ENCODE data around the gene DTX2.
"Not testable (repeated sequence)": the region's sequence is repeated elsewhere in the genome, so short reads cannot be mapped to it uniquely, and the experiment has no call there.

The DTX2 gene

GRCh38 chr7:76495717-76496116 lies 34.2 kb downstream of the DTX2 start:
- not testable (repeated sequence) for H4K20me1 ChIP-seq (ENCODE audit: insufficient read depth, low read length, poor library complexity, severe bottlenecking); H3K27me3 ChIP-seq (ENCODE audit: insufficient read depth, low read length, poor library complexity, severe bottlenecking); H3F3A ChIP-seq (ENCODE audit: low read depth); H3K4me1 ChIP-seq (ENCODE audit: insufficient read depth, low read length, poor library complexity, severe bottlenecking); H2AFZ ChIP-seq (ENCODE audit: low read length); H3K9me3 ChIP-seq (ENCODE audit: insufficient read depth, low read depth, low read length); H3K79me2 ChIP-seq (ENCODE audit: insufficient read depth, low read length); H3K9me2 ChIP-seq (replicated peaks; ENCODE audit: low read depth, low read length); H3K4me2 ChIP-seq (ENCODE audit: low read depth, low read length, poor library complexity, severe bottlenecking); H3K4me3 ChIP-seq (ENCODE audit: low read length, poor library complexity, severe bottlenecking); H3K36me3 ChIP-seq (ENCODE audit: insufficient read depth, low read length); H3K9ac ChIP-seq (ENCODE audit: low read depth, low read length, poor library complexity, severe bottlenecking)

DNA sequence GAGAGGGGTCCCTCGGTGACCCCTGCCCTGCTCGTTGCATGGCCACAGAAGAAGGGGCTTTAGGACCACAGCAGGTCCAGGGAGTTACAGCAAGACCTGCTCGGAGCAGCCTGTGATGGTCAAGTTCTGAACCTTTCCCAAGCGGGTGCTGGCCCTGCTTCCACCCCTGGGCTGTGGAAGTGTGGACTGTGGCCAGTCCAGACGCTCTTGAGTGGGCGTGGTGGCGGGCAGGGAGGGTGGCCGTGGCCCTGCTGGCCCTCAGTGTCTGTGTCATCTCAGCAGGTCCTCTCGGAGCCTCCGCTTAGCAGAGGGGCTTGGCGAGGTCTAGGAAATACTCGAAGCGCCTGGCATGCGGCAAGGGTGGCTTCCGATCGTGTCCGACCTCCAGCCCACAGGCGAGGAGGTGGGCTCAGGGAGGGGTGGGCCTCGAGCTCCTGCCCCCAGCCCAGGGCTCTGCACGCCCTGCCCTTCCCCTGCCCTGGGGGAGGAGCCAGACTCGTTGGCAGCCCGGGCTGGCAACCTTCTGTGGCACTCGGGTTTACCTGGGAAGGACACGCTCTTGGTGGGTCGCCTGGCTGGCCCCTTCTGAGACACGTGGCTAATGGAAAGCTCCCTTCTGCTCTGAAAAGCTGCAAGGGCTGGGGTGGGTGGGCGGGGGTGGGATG lies 36.5 kb downstream of the DTX2 start:
- H3F3A ChIP-seq (ENCODE audit: low read depth), result not testable (repeated sequence)

DNA sequence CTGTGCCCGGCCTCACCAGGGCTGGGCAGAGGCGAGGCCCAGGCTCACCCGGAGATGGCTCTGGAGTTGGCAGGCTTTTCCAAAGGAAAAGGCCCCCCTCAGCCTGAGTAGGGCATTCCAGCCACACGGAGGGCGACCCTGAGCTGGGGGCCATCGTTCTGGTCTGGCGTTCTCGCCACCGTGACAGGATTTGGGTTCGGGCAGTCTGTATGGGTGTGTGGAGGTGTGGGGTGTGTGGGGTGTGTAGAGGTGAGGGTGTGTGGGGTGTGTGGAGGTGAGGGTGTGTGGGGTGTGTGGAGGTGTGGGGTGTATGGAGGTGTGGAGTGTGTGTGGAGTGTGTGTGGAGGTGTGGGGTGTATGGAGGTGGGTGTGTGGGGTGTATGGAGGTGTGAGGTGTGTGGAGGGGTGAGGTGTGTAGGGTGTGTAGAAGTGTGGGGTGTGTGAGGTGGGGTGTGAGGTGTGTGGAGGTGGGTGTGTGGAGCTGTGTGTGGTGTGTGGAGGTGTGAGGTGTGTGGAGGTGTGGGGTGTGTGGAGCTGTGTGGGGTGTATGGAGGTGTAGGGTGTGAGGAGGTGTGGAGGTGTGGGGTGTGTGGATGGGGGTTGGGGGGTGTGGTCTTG lies 37.2 kb downstream of the DTX2 start:
- H3K79me2 ChIP-seq (ENCODE audit: insufficient read depth, low read length); H3K36me3 ChIP-seq (ENCODE audit: insufficient read depth, low read length); H3K9ac ChIP-seq (ENCODE audit: low read depth, low read length, poor library complexity, severe bottlenecking); H3K4me3 ChIP-seq (ENCODE audit: low read length, poor library complexity, severe bottlenecking); H4K20me1 ChIP-seq (ENCODE audit: insufficient read depth, low read length, poor library complexity, severe bottlenecking); H3K4me1 ChIP-seq (ENCODE audit: insufficient read depth, low read length, poor library complexity, severe bottlenecking); H3K4me2 ChIP-seq (ENCODE audit: low read depth, low read length, poor library complexity, severe bottlenecking); H3K27me3 ChIP-seq (ENCODE audit: insufficient read depth, low read length, poor library complexity, severe bottlenecking); H3K9me3 ChIP-seq (ENCODE audit: insufficient read depth, low read depth, low read length); H3F3A ChIP-seq (ENCODE audit: low read depth); H2AFZ ChIP-seq (ENCODE audit: low read length); H3K9me2 ChIP-seq (replicated peaks; ENCODE audit: low read depth, low read length): not testable (repeated sequence)

More for the DNA sequence above, 36.5 kb downstream of the DTX2 start:
- H3K36me3 ChIP-seq (ENCODE audit: insufficient read depth, low read length); H2AFZ ChIP-seq (ENCODE audit: low read length); H3K4me2 ChIP-seq (ENCODE audit: low read depth, low read length, poor library complexity, severe bottlenecking); H3K4me1 ChIP-seq (ENCODE audit: insufficient read depth, low read length, poor library complexity, severe bottlenecking); H3K79me2 ChIP-seq (ENCODE audit: insufficient read depth, low read length); H3K4me3 ChIP-seq (ENCODE audit: low read length, poor library complexity, severe bottlenecking); H3K9me2 ChIP-seq (replicated peaks; ENCODE audit: low read depth, low read length); H3K27me3 ChIP-seq (ENCODE audit: insufficient read depth, low read length, poor library complexity, severe bottlenecking); H4K20me1 ChIP-seq (ENCODE audit: insufficient read depth, low read length, poor library complexity, severe bottlenecking); H3K9ac ChIP-seq (ENCODE audit: low read depth, low read length, poor library complexity, severe bottlenecking); H3K9me3 ChIP-seq (ENCODE audit: insufficient read depth, low read depth, low read length): not testable (repeated sequence)

GRCh38 chr7:76499201-76499923 lies 37.9 kb downstream of the DTX2 start:
- not testable (repeated sequence) for H3K4me3 ChIP-seq (ENCODE audit: low read length, poor library complexity, severe bottlenecking); H3K9me2 ChIP-seq (replicated peaks; ENCODE audit: low read depth, low read length); H3F3A ChIP-seq (ENCODE audit: low read depth); H3K79me2 ChIP-seq (ENCODE audit: insufficient read depth, low read length); H4K20me1 ChIP-seq (ENCODE audit: insufficient read depth, low read length, poor library complexity, severe bottlenecking); H3K27me3 ChIP-seq (ENCODE audit: insufficient read depth, low read length, poor library complexity, severe bottlenecking); H3K4me2 ChIP-seq (ENCODE audit: low read depth, low read length, poor library complexity, severe bottlenecking); H3K9me3 ChIP-seq (ENCODE audit: insufficient read depth, low read depth, low read length); H2AFZ ChIP-seq (ENCODE audit: low read length); H3K4me1 ChIP-seq (ENCODE audit: insufficient read depth, low read length, poor library complexity, severe bottlenecking); H3K9ac ChIP-seq (ENCODE audit: low read depth, low read length, poor library complexity, severe bottlenecking); H3K36me3 ChIP-seq (ENCODE audit: insufficient read depth, low read length)

DNA sequence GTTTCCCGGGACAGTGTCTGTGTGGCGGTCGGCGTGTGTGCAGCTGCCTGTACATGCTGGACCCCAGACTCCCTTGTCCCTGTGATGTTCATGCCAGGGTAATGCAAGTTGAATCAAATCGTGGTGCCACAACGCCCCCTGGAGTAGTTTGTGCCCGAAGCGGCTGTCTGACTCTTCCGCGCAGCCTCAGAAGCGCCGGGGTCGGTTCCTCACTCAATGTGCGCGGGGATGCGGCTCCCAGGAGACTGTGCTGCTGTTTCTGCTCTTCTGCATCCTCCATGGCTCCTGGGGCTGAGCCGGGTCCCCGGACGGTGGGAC lies 38.4 kb downstream of the DTX2 start:
- not testable (repeated sequence) for H3K4me1 ChIP-seq (ENCODE audit: insufficient read depth, low read length, poor library complexity, severe bottlenecking); H3K36me3 ChIP-seq (ENCODE audit: insufficient read depth, low read length); H3K4me3 ChIP-seq (ENCODE audit: low read length, poor library complexity, severe bottlenecking); H3K79me2 ChIP-seq (ENCODE audit: insufficient read depth, low read length); H3K27me3 ChIP-seq (ENCODE audit: insufficient read depth, low read length, poor library complexity, severe bottlenecking); H3K9ac ChIP-seq (ENCODE audit: low read depth, low read length, poor library complexity, severe bottlenecking); H2AFZ ChIP-seq (ENCODE audit: low read length); H3K9me3 ChIP-seq (ENCODE audit: insufficient read depth, low read depth, low read length); H3K9me2 ChIP-seq (replicated peaks; ENCODE audit: low read depth, low read length); H3K4me2 ChIP-seq (ENCODE audit: low read depth, low read length, poor library complexity, severe bottlenecking); H3F3A ChIP-seq (ENCODE audit: low read depth); H4K20me1 ChIP-seq (ENCODE audit: insufficient read depth, low read length, poor library complexity, severe bottlenecking)

DNA sequence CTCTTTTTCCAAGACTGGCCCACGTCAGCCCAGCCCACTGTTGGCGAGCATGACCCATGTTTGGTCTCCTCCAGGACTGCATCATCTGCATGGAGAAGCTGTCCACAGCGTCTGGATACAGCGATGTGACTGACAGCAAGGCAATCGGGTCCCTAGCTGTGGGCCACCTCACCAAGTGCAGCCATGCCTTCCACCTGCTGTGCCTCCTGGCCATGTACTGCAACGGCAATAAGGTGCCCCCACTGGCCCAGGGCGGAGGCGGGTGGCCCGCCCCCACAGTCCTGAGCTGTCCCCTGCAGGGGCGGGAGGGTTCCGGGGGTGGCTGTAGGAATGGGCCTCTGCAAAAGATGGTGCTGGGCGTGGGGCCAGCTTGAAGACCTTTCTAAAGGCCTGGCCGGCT lies 40.7 kb downstream of the DTX2 start:
- H3K4me1 ChIP-seq (ENCODE audit: insufficient read depth, low read length, poor library complexity, severe bottlenecking); H4K20me1 ChIP-seq (ENCODE audit: insufficient read depth, low read length, poor library complexity, severe bottlenecking); H3K4me2 ChIP-seq (ENCODE audit: low read depth, low read length, poor library complexity, severe bottlenecking); H2AFZ ChIP-seq (ENCODE audit: low read length); H3K79me2 ChIP-seq (ENCODE audit: insufficient read depth, low read length); H3K9ac ChIP-seq (ENCODE audit: low read depth, low read length, poor library complexity, severe bottlenecking); H3K4me3 ChIP-seq (ENCODE audit: low read length, poor library complexity, severe bottlenecking); H3K36me3 ChIP-seq (ENCODE audit: insufficient read depth, low read length); H3K9me3 ChIP-seq (ENCODE audit: insufficient read depth, low read depth, low read length); H3F3A ChIP-seq (ENCODE audit: low read depth); H3K27me3 ChIP-seq (ENCODE audit: insufficient read depth, low read length, poor library complexity, severe bottlenecking); H3K9me2 ChIP-seq (replicated peaks; ENCODE audit: low read depth, low read length): not testable (repeated sequence)

- not testable (repeated sequence) for H3K9me2 ChIP-seq (replicated peaks; ENCODE audit: low read depth, low read length); H3K36me3 ChIP-seq (ENCODE audit: insufficient read depth, low read length); H3K9me3 ChIP-seq (ENCODE audit: insufficient read depth, low read depth, low read length); H3K9ac ChIP-seq (ENCODE audit: low read depth, low read length, poor library complexity, severe bottlenecking); H2AFZ ChIP-seq (ENCODE audit: low read length); H3F3A ChIP-seq (ENCODE audit: low read depth); H4K20me1 ChIP-seq (ENCODE audit: insufficient read depth, low read length, poor library complexity, severe bottlenecking); H3K4me1 ChIP-seq (ENCODE audit: insufficient read depth, low read length, poor library complexity, severe bottlenecking); H3K27me3 ChIP-seq (ENCODE audit: insufficient read depth, low read length, poor library complexity, severe bottlenecking); H3K4me2 ChIP-seq (ENCODE audit: low read depth, low read length, poor library complexity, severe bottlenecking); H3K4me3 ChIP-seq (ENCODE audit: low read length, poor library complexity, severe bottlenecking); H3K79me2 ChIP-seq (ENCODE audit: insufficient read depth, low read length)
Measured at GRCh38 chr7:76502836-76503235, 41.3 kb downstream of the DTX2 start.

All from Loucy (cell line).